T47D (cell line): Measurements from ENCODE around the gene SBF1.
A peak's percentile ranks its signal among the peaks of the same experiment; 100 is the strongest.
"Not testable (repeated sequence)": the region's sequence is repeated elsewhere in the genome, so short reads cannot be mapped to it uniquely, and the experiment has no call there.

Experiments
- DNase-seq, 2 experiments: peaks; one replicate each; pipeline versions ENCODE4 v3.0.0 to v3.0.0-alpha.2; 2011 to 2012; ENCODE audit warnings: low read depth in 1 of 2, low spot score in 1 of 2
- JUND ChIP-seq: IDR thresholded peaks from 2 replicates; pipeline ENCODE4 v1.6.1; 2012; ENCODE audit warnings: low read depth
- in situ Hi-C: cut with HindIII; loops from 2 replicates; pipeline ENCODE4 v1.10.0; 2016; ENCODE audit warnings: low sequenced_read_pairs, low pct_unique_long_range_greater_than_20kb

SBF1 gene

DNA sequence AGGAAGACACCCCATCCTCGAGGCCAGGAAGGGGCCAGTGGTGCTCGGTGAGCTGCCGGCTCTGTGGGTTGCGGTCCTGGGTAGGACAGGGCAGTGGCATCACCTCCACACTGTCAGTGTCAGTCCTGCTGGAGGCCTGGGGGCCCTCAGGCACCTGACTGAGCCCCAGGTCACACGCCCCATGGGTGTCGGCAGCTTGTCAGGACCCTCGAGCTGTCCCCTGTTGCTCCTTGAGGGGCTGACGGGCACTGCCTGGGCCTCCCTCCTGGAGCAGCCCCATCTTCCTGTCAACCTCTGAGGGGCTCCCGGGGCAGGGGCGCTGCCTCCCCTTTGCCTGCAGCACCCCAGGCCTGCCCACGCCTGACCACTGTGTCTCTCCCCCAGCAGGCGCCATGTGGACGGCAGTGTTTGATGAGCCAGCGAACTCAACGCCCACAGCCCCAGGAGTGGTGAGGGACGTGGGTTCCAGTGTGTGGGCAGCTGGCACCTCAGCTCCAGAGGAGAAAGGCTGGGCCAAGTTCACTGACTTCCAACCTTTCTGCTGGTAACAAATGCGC is 35.4 kb downstream of the SBF1 start:
- DNase-seq: no peak
- TF ChIP-seq JUND: no peak
- in situ Hi-C loops: no loop called here

DNA sequence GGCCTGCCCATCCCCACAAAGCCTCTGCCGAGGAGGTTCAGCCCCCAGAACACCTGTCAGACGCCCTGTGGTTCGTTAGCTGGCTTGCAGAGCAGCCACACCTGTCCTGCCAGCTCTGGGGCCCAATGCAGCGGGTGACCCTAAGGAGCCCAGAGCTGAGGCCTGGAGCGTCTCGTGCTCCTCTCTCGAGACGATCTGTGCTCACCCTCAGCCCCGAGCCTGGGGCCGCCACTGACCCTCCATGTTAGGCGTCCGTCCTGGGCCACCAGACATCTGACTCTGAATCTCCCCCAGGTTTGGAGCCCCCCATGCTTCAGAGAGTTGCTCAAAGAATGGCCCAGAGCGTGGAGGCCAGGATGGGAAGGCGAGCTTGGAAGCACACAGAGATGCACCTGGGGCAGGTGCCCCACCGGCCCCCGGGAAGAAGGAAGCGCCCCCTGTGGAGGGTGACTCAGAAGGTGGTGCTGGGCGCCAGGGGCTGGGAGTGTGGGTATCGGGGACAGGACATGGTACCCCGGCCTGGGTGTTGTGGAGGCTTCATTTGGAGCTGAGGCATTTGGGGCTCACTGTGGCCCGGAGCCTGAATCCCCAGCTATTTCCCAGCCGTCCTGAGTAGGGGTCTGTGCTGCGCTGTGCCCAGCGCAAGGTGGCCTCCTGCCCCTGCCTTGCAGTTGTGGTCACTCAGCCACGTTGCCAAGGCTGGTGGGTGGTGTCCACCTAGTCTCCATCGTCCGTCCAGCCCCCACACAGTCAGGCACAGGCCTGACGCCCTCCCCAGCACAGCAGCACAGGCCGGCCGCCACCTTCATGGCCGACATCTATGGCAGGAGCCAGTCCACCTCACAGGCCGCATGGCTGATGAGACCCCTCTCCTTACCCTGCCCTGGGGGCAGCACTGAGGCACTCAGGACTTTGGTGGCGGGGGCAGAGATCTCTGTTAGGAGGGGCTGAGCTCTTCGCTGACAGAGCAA is 36.2 kb downstream of the SBF1 start:
- TF ChIP-seq JUND: no peak
- in situ Hi-C loops: no loop called here

DNA sequence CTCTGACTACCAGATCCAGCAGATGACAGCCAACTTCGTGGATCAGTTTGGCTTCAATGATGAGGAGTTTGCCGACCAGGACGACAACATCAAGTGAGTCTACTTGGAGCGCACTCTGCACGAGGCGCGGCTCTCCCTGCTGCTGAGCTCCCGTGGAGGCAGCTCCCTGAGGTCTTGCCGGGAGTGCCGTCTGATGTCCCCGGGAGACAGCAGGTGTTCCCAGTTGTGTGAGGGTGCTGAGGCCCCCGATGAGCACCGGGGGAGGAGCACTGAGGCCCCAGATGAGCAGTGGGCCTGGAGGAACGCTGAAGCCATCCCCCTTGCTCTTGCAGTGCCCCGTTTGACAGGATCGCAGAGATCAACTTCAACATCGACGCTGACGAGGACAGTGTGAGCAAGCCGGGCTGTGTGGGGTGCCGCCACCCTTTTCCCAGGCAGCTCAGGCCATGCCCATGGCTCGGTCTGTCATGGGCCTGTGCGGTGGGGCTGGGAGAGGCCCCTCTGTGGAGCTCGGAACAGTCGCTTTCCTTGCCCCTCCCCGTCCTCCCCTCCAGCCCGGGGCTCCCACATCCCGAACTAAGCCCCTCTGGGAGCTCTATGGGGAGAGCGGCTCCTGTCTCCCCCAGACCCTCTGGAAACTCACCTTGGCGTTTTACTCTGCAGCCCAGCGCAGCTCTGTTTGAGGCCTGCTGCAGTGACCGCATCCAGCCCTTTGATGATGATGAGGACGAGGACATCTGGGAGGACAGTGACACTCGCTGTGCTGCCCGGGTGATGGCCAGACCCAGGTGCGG is 37.1 kb downstream of the SBF1 start:
- no peak for TF ChIP-seq JUND
- in situ Hi-C loops: no loop called here
- DNase-seq: no peak

More for the DNA sequence above, 36.2 kb downstream of the SBF1 start:
- DNase-seq: no peak

GRCh38 chr22:50436841-50437341 is 37.9 kb downstream of the SBF1 start:
- no peak for DNase-seq
- in situ Hi-C loops: no loop called here
- no peak for TF ChIP-seq JUND

DNA sequence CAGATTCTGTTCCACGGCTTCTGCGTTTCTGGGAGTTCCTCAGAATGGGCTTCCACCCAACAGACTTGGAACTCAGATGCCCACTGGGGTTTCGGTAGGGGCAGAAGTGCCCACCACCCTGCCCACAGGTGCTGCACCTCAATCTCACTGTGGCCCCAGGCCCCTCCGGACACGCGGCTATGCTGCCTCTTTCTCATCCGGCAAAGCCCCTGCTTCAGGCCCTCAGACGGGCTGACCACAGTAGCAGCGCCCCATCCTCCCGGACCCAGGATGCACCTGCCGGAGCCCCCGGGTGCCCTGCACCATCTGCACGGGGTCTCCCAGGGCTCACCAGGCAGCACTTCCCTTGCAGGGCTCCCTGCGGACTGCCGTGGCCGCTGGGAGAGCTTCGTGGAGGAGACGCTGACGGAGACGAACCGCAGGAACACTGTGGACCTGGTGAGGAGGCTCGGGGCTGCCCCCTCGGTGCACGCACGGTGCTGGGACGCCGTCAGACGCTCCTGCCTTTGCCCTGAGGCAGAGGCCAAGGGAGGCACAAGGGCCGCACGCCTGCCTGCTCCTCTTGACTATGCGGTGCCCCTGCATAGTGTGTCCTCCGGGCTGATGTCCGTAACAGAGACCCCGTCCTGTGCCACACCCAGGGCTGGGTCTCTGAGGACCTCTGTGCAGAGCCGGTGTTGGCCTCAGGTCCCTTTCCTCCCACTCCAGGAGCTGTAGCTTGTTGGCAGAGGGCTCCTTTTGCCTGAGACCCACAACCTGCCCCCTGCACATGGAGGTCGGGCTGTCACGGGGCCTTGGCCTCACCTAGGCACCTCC is 38.6 kb downstream of the SBF1 start:
- no peak for TF ChIP-seq JUND
- in situ Hi-C loops: no loop called here
- no peak for DNase-seq

- in situ Hi-C loops: no loop called here
These were observed 39.4 kb downstream of the SBF1 start for GRCh38 chr22:50435291-50436014.

DNA sequence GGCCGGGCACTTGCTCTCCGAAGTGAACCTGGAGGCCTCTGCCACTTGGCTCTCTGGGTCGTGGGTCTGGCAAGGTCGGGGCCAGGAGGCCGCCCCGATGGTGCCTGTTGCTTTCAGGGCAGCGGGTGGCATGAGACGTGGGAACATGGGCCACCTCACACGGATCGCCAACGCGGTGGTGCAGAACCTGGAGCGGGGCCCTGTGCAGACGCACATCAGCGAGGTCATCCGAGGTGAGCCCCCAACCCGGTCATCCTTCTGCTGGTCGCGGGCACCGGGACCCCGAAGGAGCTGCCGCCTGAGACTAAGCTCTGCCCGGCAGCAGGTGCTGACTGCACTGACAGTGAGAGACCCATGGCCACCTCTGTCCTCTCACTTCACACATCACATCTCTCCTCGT is 40.0 kb downstream of the SBF1 start:
- no peak for DNase-seq
- TF ChIP-seq JUND: no peak
- in situ Hi-C loops: no loop called here

More at GRCh38 chr22:50435291-50436014, 39.4 kb downstream of the SBF1 start:
- no peak for TF ChIP-seq JUND
- peak in 1 of 2 experiments; percentile 30 for DNase-seq

- in situ Hi-C loops, DNase-seq: not testable (repeated sequence)
These were observed 41.8 kb downstream of the SBF1 start for GRCh38 chr22:50432877-50433510.

GRCh38 chr22:50432131-50432876 is 42.5 kb downstream of the SBF1 start:
- in situ Hi-C loops: no loop called here
- no peak for DNase-seq
- no peak for TF ChIP-seq JUND

DNA sequence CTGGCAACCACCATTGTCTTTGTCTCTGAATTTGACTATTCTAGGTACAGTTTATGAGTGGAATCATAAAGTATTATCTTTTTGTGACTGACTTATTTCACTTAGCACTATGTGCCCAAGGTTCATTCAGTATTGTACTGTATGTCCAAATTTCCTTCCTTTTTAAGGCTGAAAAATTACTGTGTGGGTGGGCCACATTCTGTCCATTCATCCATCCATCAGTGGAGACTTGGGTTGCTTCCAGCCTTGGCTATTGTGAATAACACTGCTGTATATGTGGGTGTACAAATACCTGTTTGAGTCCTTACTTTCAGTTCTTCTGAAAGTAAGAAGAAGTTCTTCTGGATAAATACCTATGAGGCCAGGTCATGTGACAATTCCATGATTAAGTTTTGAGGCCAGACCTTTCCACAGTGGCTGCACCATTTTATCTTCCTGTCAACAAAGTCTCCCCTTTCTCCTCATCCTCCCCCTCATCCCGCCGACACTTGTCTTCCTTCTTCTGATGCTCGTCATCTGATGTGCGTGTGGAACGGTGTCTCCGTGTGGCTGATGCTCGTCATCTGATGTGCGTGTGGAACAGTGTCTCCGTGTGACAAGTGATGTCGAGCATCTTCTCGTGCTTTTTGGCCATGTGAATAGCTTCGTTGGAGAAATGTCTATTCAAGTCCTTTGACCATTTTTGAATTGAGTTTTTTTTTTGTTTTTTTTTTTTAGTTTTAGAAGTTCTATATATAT is 49.5 kb downstream of the SBF1 start:
- TF ChIP-seq JUND: no peak
- DNase-seq: no peak
- in situ Hi-C loops: no loop called here
